Fibroblast of lung (primary cell): ENCODE measurements around the gene PPP1R1C. TPM values are rescaled to one million over a fixed set of nuclear protein-coding genes. Genes with fewer than 3 reads are reported as not detected.

ENCODE experiments used
- DNase-seq, 2 donors: peaks; one replicate each; pipeline versions ENCODE4 v3.0.0 to v3.0.0-alpha.2; 2010; ENCODE audit warnings: low read depth in 2 of 2
- H2AFZ ChIP-seq: 2 replicates; pipeline ENCODE4 v1.5.1; 2012; ENCODE audit warnings: low read length, control low read depth, inconsistent platforms
- H3K27ac ChIP-seq: 2 replicates; pipeline ENCODE4 v1.5.1; 2011; ENCODE audit warnings: low read length, control low read depth; ENCODE audit not compliant: insufficient read depth
- H3K27me3 ChIP-seq: 2 replicates; pipeline ENCODE4 v1.5.1; 2011; ENCODE audit warnings: mild to moderate bottlenecking, low read length; ENCODE audit not compliant: control insufficient read depth, insufficient read depth
- H3K36me3 ChIP-seq: 2 replicates; pipeline ENCODE4 v1.5.1; 2011; ENCODE audit warnings: low read length; ENCODE audit not compliant: control insufficient read depth, insufficient read depth
- H3K4me1 ChIP-seq: 2 replicates; pipeline ENCODE4 v1.5.1; 2011; ENCODE audit warnings: low read length; ENCODE audit not compliant: control insufficient read depth, insufficient read depth; ENCODE audit errors: extremely low read depth
- H3K4me2 ChIP-seq: 2 replicates; pipeline ENCODE4 v1.5.1; 2011; ENCODE audit warnings: low read length, control low read depth; ENCODE audit not compliant: insufficient read depth; ENCODE audit errors: extremely low read depth
- H3K4me3 ChIP-seq, 4 experiments: fragments of 200-600 bp in 1 of 4; sonication (generic) in 1 of 4; replicated peaks in 1 of 4; 2 replicates each; pipeline ENCODE4 v1.5.1; 2011 to 2016; ENCODE audit warnings: low read length in 4 of 4, low read depth in 3 of 4, mild to moderate bottlenecking in 3 of 4, control low read depth in 2 of 4, inconsistent platforms in 1 of 4, mixed read lengths in 1 of 4; ENCODE audit not compliant: insufficient read depth in 1 of 4; ENCODE audit errors: control extremely low read depth in 1 of 4
- H3K79me2 ChIP-seq: 2 replicates; pipeline ENCODE4 v1.5.1; 2012; ENCODE audit warnings: mild to moderate bottlenecking, low read length, inconsistent platforms; ENCODE audit not compliant: control insufficient read depth, insufficient read depth
- H3K9ac ChIP-seq: 2 replicates; pipeline ENCODE4 v1.5.1; 2011; ENCODE audit warnings: mild to moderate bottlenecking, low read length, control low read depth; ENCODE audit not compliant: insufficient read depth
- H3K9me3 ChIP-seq: 2 replicates; pipeline ENCODE4 v1.5.1; 2012; ENCODE audit warnings: low read depth, low read length; ENCODE audit not compliant: control insufficient read depth, insufficient read depth
- H4K20me1 ChIP-seq: 2 replicates; pipeline ENCODE4 v1.5.1; 2011; ENCODE audit warnings: low read length; ENCODE audit not compliant: control insufficient read depth, insufficient read depth; ENCODE audit errors: extremely low read depth
- CTCF ChIP-seq, 2 donors: IDR thresholded peaks in 1 of 2; conservative IDR thresholded peaks in 1 of 2; 1 replicate in 1 of 2; 2 replicates in 1 of 2; pipeline ENCODE4 v1.5.1; 2011 to 2012; ENCODE audit warnings: low read length in 2 of 2, control low read depth in 1 of 2, inconsistent platforms in 1 of 2, low read depth in 1 of 2, mild to moderate bottlenecking in 1 of 2
- EZH2 ChIP-seq: IDR thresholded peaks from 2 replicates; pipeline ENCODE4 v1.5.1; 2012; ENCODE audit warnings: low read length, control low read depth, mild to moderate bottlenecking; ENCODE audit errors: missing control alignments
- polyA minus RNA-seq: library from RNA; depleted of rRNA, polyadenylated mRNA; stranded (reverse); fragments of >200 nt; gene quantifications from 2 replicates; pipeline ENCODE4 v1.2.3, GENCODE V29; 2011; ENCODE audit warnings: low replicate concordance
- polyA plus RNA-seq, 2 donors: library from polyadenylated mRNA; depleted of rRNA in 1 of 2; stranded (reverse) in 1 of 2; unstranded in 1 of 2; fragments of >200 nt; gene quantifications; 2 replicates each; pipeline ENCODE4 v1.2.1, GENCODE V29; 2011 to 2012; ENCODE audit warnings: missing spikeins in 1 of 2
- total RNA-seq: library from RNA; depleted of rRNA; stranded (reverse); fragments of >200 nt; gene quantifications from 2 replicates; pipeline ENCODE4 v1.2.1, GENCODE V29; 2014

The PPP1R1C gene
- total RNA-seq = 0.50 and 0.77 TPM in 2 replicates
- 0.57 and 0.70 TPM in 2 replicates for polyA plus RNA-seq
- 0.60 and 0.92 TPM in 2 replicates for polyA plus RNA-seq (2012)
- not detected in 2 replicates for polyA minus RNA-seq

- no peaks in the 10 kb centered on the region for H3K79me2 ChIP-seq
- no peak within 1 kb of the TSS for H3K4me3 ChIP-seq
- H3K4me2 ChIP-seq = no peak within 1 kb of the TSS
- no peaks in the 10 kb centered on the region for H3K36me3 ChIP-seq
- H3K27ac ChIP-seq = no peak within 1 kb of the TSS
- no peaks in the 10 kb centered on the region for H3K9me3 ChIP-seq
- H4K20me1 ChIP-seq = no peaks in the 10 kb centered on the region
- TF ChIP-seq CTCF (conservative IDR thresholded peaks at IDR 0.05 in 1 of 2, IDR thresholded peaks at IDR 0.05 in 1 of 2; ENCODE audit: low read depth in 1 of 2, low read length in 2 of 2) (no peak), EZH2 (no peak)
- H3K27me3 ChIP-seq = no peaks in the 10 kb centered on the region
- no peaks in the 10 kb centered on the region for H3K4me1 ChIP-seq
- peak within 1 kb of the TSS; percentile 53 for H2AFZ ChIP-seq
- no peak within 1 kb of the TSS for H3K9ac ChIP-seq
- no peak for DNase-seq
Measured at GRCh38 chr2:181985632-181986205, at the start of gene PPP1R1C. TSS of gene PPP1R1C (plus strand) at chr2:181985853. CDS start at chr2:181986111, 258 bp downstream.

GRCh38 chr2:181937473-181937872 lies 48.2 kb upstream of the PPP1R1C start:
- Histone ChIP-seq H3K27ac (no peak overlapping the region), H3K36me3 (no peaks in the 10 kb centered on the region), H3K27me3 (no peaks in the 10 kb centered on the region)

More at GRCh38 chr2:181937473-181937872, 48.2 kb upstream of the PPP1R1C start:
- no peaks in the 10 kb centered on the region for H3K4me1 ChIP-seq
- no peaks in the 10 kb centered on the region for H4K20me1 ChIP-seq
- H3K9me3 ChIP-seq = no peaks in the 10 kb centered on the region
- no peak for TF ChIP-seq EZH2
- TF ChIP-seq CTCF (conservative IDR thresholded peaks at IDR 0.05 in 1 of 2, IDR thresholded peaks at IDR 0.05 in 1 of 2; ENCODE audit: low read depth in 1 of 2, low read length in 2 of 2) = no peak
- DNase-seq = peak in 1 of 2 donors; percentile 26
- no peaks in the 10 kb centered on the region for H3K79me2 ChIP-seq
- peak overlapping the region; percentile 42 for H3K4me2 ChIP-seq
- no peak overlapping the region for H3K4me3 ChIP-seq
- peak overlapping the region; percentile 70 for H2AFZ ChIP-seq
- H3K9ac ChIP-seq = no peak overlapping the region
